ENCODE results near the gene UFM1. TPM values are rescaled to one million over a fixed set of nuclear protein-coding genes. Genes with fewer than 3 reads are reported as not detected.

Gene UFM1
- total RNA-seq, 6 experiments from 2014 or later = 62.9 to 75.2 (median 69.0) TPM

DNA sequence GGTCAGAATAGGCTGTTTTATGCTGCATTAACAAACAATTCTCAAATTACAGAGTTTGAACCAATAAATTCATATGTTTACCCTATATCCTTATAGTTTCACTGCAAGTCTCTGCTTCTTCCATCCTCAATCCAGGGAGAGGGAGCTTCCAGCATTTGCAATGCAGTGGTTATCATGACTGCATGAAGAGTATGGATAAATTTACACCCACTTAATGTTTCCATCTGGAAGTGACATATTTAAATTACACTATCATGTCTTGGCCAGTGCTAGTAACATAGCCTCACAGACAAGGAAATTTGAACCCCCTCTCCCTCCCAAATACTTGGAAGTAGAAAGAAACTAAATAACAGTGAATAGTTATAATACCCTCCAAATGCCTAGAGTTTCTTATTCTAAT lies 33.5 kb upstream of the UFM1 start:
- no peaks in the 10 kb centered on the region for H3K27me3 Mint-ChIP-seq (ENCODE audit: insufficient read depth)
- no peaks in the 10 kb centered on the region for H3K9me3 Mint-ChIP-seq
- H3K36me3 Mint-ChIP-seq (ENCODE audit: low read depth) = peaks cover 5% of the 10 kb centered on the region; the same call in 1 of the 2 replicates
- TF ChIP-seq CTCF (IDR thresholded peaks at IDR 0.05) = no peak
- no peak overlapping the region for H3K27ac Mint-ChIP-seq
- DNase-seq = no peak
- H3K4me1 Mint-ChIP-seq (ENCODE audit: low read depth) = no peaks in the 10 kb centered on the region
- H3K4me3 Mint-ChIP-seq = no peak overlapping the region

GRCh38 chr13:38321654-38322053 lies 28.0 kb upstream of the UFM1 start:
- DNase-seq = no peak

GRCh38 chr13:38325426-38325825 lies 24.2 kb upstream of the UFM1 start:
- Mint-ChIP-seq H3K27me3 (ENCODE audit: insufficient read depth) (no peaks in the 10 kb centered on the region), H3K4me3 (no peak overlapping the region), H3K27ac (no peak overlapping the region), H3K4me1 (ENCODE audit: low read depth) (no peaks in the 10 kb centered on the region), H3K9me3 (no peaks in the 10 kb centered on the region), H3K36me3 (ENCODE audit: low read depth) (no peaks in the 10 kb centered on the region)
- no peak for DNase-seq
- no peak for TF ChIP-seq CTCF (IDR thresholded peaks at IDR 0.05)

More at GRCh38 chr13:38321654-38322053, 28.0 kb upstream of the UFM1 start:
- Mint-ChIP-seq H3K27me3 (ENCODE audit: insufficient read depth) (no peaks in the 10 kb centered on the region), H3K4me1 (ENCODE audit: low read depth) (no peaks in the 10 kb centered on the region), H3K9me3 (no peaks in the 10 kb centered on the region), H3K36me3 (ENCODE audit: low read depth) (peaks cover 5% of the 10 kb centered on the region; the same call in 1 of the 2 replicates), H3K4me3 (no peak overlapping the region), H3K27ac (no peak overlapping the region)
- TF ChIP-seq CTCF (IDR thresholded peaks at IDR 0.05) = no peak

DNA sequence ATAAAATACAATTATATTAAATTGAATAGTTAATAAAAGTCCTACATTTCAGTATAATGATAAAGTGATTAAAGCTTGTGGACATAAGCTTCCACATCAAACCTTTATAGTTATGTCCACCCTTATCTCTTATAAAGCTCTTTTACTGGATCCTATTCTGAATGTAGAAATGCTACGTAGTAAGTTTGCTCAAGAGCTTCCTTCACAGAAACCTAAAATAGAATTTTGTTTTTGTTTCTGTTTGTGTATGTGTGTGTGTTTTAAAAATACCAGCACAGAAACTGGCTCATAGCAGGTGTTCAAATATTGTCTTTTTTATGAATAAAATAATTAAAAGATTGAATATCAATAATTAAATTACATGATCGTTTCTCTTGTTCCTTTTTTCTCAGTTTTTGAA lies 21.0 kb upstream of the UFM1 start:
- no peak overlapping the region for H3K27ac Mint-ChIP-seq
- no peak overlapping the region for H3K4me3 Mint-ChIP-seq
- no peaks in the 10 kb centered on the region for H3K4me1 Mint-ChIP-seq (ENCODE audit: low read depth)
- no peak for TF ChIP-seq CTCF (IDR thresholded peaks at IDR 0.05)
- no peak for DNase-seq
- no peaks in the 10 kb centered on the region for H3K27me3 Mint-ChIP-seq (ENCODE audit: insufficient read depth)
- H3K9me3 Mint-ChIP-seq = no peaks in the 10 kb centered on the region
- no peaks in the 10 kb centered on the region for H3K36me3 Mint-ChIP-seq (ENCODE audit: low read depth)

- H3K27ac Mint-ChIP-seq = no peak overlapping the region
- H3K27me3 Mint-ChIP-seq (ENCODE audit: insufficient read depth) = no peaks in the 10 kb centered on the region; the same call in 1 of the 2 replicates
- H3K36me3 Mint-ChIP-seq (ENCODE audit: low read depth) = no peaks in the 10 kb centered on the region
- no peaks in the 10 kb centered on the region for H3K4me1 Mint-ChIP-seq (ENCODE audit: low read depth)
- no peak overlapping the region for H3K4me3 Mint-ChIP-seq
- no peaks in the 10 kb centered on the region for H3K9me3 Mint-ChIP-seq
- DNase-seq = no peak
- TF ChIP-seq CTCF (IDR thresholded peaks at IDR 0.05) = no peak
Observed at GRCh38 chr13:38334845-38335244, 14.8 kb upstream of the UFM1 start.

GRCh38 chr13:38338089-38338488 lies 11.6 kb upstream of the UFM1 start:
- no peak for TF ChIP-seq CTCF (IDR thresholded peaks at IDR 0.05)
- no peak for DNase-seq
- no peak overlapping the region for H3K27ac Mint-ChIP-seq
- H3K36me3 Mint-ChIP-seq (ENCODE audit: low read depth) = no peaks in the 10 kb centered on the region
- H3K4me3 Mint-ChIP-seq = no peak overlapping the region
- H3K9me3 Mint-ChIP-seq = no peaks in the 10 kb centered on the region
- H3K4me1 Mint-ChIP-seq (ENCODE audit: low read depth) = no peaks in the 10 kb centered on the region
- no peaks in the 10 kb centered on the region; the same call in 1 of the 2 replicates for H3K27me3 Mint-ChIP-seq (ENCODE audit: insufficient read depth)

Data from HFFc6 (cell line).